GM12878 (cell line): ENCODE data around the gene PCDHGC3. TPM values are rescaled to one million over a fixed set of nuclear protein-coding genes. Genes with fewer than 3 reads are reported as not detected.
A peak's percentile ranks its signal among the peaks of the same experiment; 100 is the strongest.

Source experiments
- CHD2 ChIP-seq: IDR thresholded peaks from 2 replicates; pipeline ENCODE4 v1.6.1; 2011; ENCODE audit warnings: low read depth, low read length, improper control_type of control experiment, borderline replicate concordance
- ETV6 ChIP-seq, 2 experiments: fragments of 450-650 bp in 1 of 2; IDR thresholded peaks in 1 of 2; conservative IDR thresholded peaks in 1 of 2; 2 replicates each; pipeline ENCODE4 v1.6.1; 2014; ENCODE audit warnings: antibody characterized with exemption in 1 of 2, borderline replicate concordance in 1 of 2, low read depth in 1 of 2, mild to moderate bottlenecking in 1 of 2, moderate library complexity in 1 of 2
- IKZF1 ChIP-seq: fragments of 450-650 bp; conservative IDR thresholded peaks from 2 replicates; pipeline ENCODE4 v1.6.1; 2017; ENCODE audit warnings: antibody characterized with exemption, mild to moderate bottlenecking
- IRF4 ChIP-seq: IDR thresholded peaks from 2 replicates; pipeline ENCODE4 v1.6.1; 2011; ENCODE audit warnings: low read depth, low read length
- MXI1 ChIP-seq: fragments of 150-350 bp; IDR thresholded peaks from 2 replicates; pipeline ENCODE4 v1.6.1; 2011; ENCODE audit warnings: low read depth, mild to moderate bottlenecking, inconsistent platforms, low read length, improper control_type of control experiment
- MYC ChIP-seq: IDR thresholded peaks from 2 replicates; pipeline ENCODE4 v1.6.1; 2011; ENCODE audit warnings: mild to moderate bottlenecking, low read length, moderate library complexity, inconsistent platforms; ENCODE audit not compliant: insufficient read depth, insufficient replicate concordance, insufficient read length, severe bottlenecking
- NFYA ChIP-seq: IDR thresholded peaks from 2 replicates; pipeline ENCODE4 v1.6.1; 2011; ENCODE audit warnings: low read depth, mild to moderate bottlenecking, low read length, improper control_type of control experiment, borderline replicate concordance
- NR2C1 ChIP-seq: fragments of 450-650 bp; IDR thresholded peaks from 2 replicates; pipeline ENCODE4 v1.6.1; 2017; ENCODE audit warnings: antibody characterized with exemption, mild to moderate bottlenecking, moderate library complexity
- POLR2AphosphoS5 ChIP-seq: IDR thresholded peaks from 2 replicates; pipeline ENCODE4 v1.6.1; 2011; ENCODE audit warnings: mild to moderate bottlenecking, low read length, inconsistent platforms
- POU2F2 ChIP-seq: IDR thresholded peaks from 3 replicates; pipeline ENCODE4 v1.6.1; 2011; ENCODE audit warnings: low read depth, mild to moderate bottlenecking, low read length, borderline replicate concordance
- SMAD5 ChIP-seq: IDR thresholded peaks from 2 replicates; pipeline ENCODE4 v1.6.1; 2016; ENCODE audit warnings: antibody characterized with exemption, low read depth
- SMC3 ChIP-seq: IDR thresholded peaks from 2 replicates; pipeline ENCODE4 v1.6.1; 2011; ENCODE audit warnings: low read length, improper control_type of control experiment, borderline replicate concordance
- SPI1 ChIP-seq: IDR thresholded peaks from 2 replicates; pipeline ENCODE4 v1.6.1; 2011; ENCODE audit warnings: low read depth, mild to moderate bottlenecking, low read length, moderate library complexity, borderline replicate concordance; ENCODE audit not compliant: insufficient read depth
- ZNF274 ChIP-seq: IDR thresholded peaks from one replicate; pipeline ENCODE4 v1.8.0; 2011; ENCODE audit not compliant: insufficient read length, insufficient read depth
- ZZZ3 ChIP-seq: IDR thresholded peaks from 2 replicates; pipeline ENCODE4 v1.6.1; 2011; ENCODE audit warnings: low read depth; ENCODE audit not compliant: control insufficient read depth, insufficient read length
- polyA plus RNA-seq, 11 experiments: library from polyadenylated mRNA; depleted of rRNA in 4 of 11; unstranded in 6 of 11; stranded (reverse) in 5 of 11; fragments of >200 nt; fragmentation: Nextera tagmentation in 4 of 11; fragmentation: Illumina TruSeq in 1 of 11; extraction: Ambion mirVana in 4 of 11; extraction: Trizol in 1 of 11; gene quantifications; 1 replicate in 1 of 11; 2 replicates in 10 of 11; pipeline versions ENCODE4 v1.2.1 to v1.2.3, GENCODE V29; 2011 to 2016; ENCODE audit warnings: inconsistent platforms in 2 of 11, missing spikeins in 2 of 11, low read depth in 1 of 11
- total RNA-seq, 4 experiments: library from RNA; depleted of rRNA in 3 of 4; stranded (reverse); fragments of >200 nt in 3 of 4; fragmentation: Illumina TruSeq in 1 of 4; extraction: Trizol in 1 of 4; gene quantifications; 2 replicates each; pipeline versions ENCODE4 v1.2.1 to v1.2.3, GENCODE V29; 2013 to 2021
- TF ChIP-seq, protein P1 (sequence below): fragments of 450-650 bp; IDR thresholded peaks from 2 replicates; pipeline ENCODE4 v1.6.1; 2016; ENCODE audit warnings: mild to moderate bottlenecking
- TF ChIP-seq, protein P2 (sequence below): fragments of 150-350 bp; IDR thresholded peaks from 2 replicates; pipeline ENCODE4 v1.6.1; 2014; ENCODE audit warnings: mild to moderate bottlenecking, low read depth, low read length
- TF ChIP-seq, protein P3 (sequence below): fragments of 450-650 bp; IDR thresholded peaks from 2 replicates; pipeline ENCODE4 v1.6.1; 2016; ENCODE audit warnings: mild to moderate bottlenecking
- TF ChIP-seq, protein P4 (sequence below): IDR thresholded peaks from 2 replicates; pipeline ENCODE4 v1.6.1; 2011; ENCODE audit warnings: borderline replicate concordance, low read depth, mild to moderate bottlenecking, moderate library complexity, low read length; ENCODE audit not compliant: insufficient read depth, poor library complexity, severe bottlenecking
- TF ChIP-seq, protein P5 (sequence below): fragments of 450-650 bp; IDR thresholded peaks from 2 replicates; pipeline ENCODE4 v1.6.1; 2017; ENCODE audit warnings: borderline replicate concordance

The PCDHGC3 gene
- total and polyA plus RNA-seq, 10 of the 15 experiments (the other 5 are each of a cell fraction or from before 2014, with no cell fraction given) = 0.53 to 22.1 (median 12.0) TPM

DNA sequence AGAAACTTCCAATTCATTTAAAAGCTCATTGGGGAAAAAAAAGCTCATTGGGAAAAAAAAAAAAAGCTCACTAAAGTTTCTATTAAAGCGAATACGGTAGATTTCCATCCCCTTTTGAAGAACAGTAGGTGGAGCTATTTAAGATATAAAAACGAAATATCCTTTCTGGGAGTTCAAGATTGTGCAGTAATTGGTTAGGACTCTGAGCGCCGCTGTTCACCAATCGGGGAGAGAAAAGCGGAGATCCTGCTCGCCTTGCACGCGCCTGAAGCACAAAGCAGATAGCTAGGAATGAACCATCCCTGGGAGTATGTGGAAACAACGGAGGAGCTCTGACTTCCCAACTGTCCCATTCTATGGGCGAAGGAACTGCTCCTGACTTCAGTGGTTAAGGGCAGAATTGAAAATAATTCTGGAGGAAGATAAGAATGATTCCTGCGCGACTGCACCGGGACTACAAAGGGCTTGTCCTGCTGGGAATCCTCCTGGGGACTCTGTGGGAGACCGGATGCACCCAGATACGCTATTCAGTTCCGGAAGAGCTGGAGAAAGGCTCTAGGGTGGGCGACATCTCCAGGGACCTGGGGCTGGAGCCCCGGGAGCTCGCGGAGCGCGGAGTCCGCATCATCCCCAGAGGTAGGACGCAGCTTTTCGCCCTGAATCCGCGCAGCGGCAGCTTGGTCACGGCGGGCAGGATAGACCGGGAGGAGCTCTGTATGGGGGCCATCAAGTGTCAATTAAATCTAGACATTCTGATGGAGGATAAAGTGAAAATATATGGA is 45.2 kb upstream of the PCDHGC3 start, which contains the start of gene PCDHGA12 (continued):
- TF ChIP-seq, protein P1, sequence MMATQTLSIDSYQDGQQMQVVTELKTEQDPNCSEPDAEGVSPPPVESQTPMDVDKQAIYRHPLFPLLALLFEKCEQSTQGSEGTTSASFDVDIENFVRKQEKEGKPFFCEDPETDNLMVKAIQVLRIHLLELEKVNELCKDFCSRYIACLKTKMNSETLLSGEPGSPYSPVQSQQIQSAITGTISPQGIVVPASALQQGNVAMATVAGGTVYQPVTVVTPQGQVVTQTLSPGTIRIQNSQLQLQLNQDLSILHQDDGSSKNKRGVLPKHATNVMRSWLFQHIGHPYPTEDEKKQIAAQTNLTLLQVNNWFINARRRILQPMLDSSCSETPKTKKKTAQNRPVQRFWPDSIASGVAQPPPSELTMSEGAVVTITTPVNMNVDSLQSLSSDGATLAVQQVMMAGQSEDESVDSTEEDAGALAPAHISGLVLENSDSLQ = no peak
- TF ChIP-seq POU2F2 (no peak), ZNF274 (no peak), SMC3 (peak; percentile 61; the same call in 1 of the 2 replicates), IRF4 (no peak), SMAD5 (no peak), SPI1 (no peak), CHD2 (no peak), ZZZ3 (no peak), ETV6 (conservative IDR thresholded peaks at IDR 0.05 in 1 of 2, IDR thresholded peaks at IDR 0.05 in 1 of 2; ENCODE audit: borderline replicate concordance in 1 of 2, low read depth in 1 of 2) (no peak), IKZF1 (0 out of 2 replicates have a peak, but pooled peaks have one; percentile 14), MXI1 (no peak), MYC (no peak), NR2C1 (no peak), POLR2AphosphoS5 (no peak), NFYA (no peak)
- TF ChIP-seq, protein P2, sequence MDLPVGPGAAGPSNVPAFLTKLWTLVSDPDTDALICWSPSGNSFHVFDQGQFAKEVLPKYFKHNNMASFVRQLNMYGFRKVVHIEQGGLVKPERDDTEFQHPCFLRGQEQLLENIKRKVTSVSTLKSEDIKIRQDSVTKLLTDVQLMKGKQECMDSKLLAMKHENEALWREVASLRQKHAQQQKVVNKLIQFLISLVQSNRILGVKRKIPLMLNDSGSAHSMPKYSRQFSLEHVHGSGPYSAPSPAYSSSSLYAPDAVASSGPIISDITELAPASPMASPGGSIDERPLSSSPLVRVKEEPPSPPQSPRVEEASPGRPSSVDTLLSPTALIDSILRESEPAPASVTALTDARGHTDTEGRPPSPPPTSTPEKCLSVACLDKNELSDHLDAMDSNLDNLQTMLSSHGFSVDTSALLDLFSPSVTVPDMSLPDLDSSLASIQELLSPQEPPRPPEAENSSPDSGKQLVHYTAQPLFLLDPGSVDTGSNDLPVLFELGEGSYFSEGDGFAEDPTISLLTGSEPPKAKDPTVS = no peak
- TF ChIP-seq, protein P3, sequence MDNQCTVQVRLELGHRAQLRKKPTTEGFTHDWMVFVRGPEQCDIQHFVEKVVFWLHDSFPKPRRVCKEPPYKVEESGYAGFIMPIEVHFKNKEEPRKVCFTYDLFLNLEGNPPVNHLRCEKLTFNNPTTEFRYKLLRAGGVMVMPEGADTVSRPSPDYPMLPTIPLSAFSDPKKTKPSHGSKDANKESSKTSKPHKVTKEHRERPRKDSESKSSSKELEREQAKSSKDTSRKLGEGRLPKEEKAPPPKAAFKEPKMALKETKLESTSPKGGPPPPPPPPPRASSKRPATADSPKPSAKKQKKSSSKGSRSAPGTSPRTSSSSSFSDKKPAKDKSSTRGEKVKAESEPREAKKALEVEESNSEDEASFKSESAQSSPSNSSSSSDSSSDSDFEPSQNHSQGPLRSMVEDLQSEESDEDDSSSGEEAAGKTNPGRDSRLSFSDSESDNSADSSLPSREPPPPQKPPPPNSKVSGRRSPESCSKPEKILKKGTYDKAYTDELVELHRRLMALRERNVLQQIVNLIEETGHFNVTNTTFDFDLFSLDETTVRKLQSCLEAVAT = no peak
- TF ChIP-seq, protein P4, sequence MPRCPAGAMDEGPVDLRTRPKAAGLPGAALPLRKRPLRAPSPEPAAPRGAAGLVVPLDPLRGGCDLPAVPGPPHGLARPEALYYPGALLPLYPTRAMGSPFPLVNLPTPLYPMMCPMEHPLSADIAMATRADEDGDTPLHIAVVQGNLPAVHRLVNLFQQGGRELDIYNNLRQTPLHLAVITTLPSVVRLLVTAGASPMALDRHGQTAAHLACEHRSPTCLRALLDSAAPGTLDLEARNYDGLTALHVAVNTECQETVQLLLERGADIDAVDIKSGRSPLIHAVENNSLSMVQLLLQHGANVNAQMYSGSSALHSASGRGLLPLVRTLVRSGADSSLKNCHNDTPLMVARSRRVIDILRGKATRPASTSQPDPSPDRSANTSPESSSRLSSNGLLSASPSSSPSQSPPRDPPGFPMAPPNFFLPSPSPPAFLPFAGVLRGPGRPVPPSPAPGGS = no peak
- TF ChIP-seq, protein P5, sequence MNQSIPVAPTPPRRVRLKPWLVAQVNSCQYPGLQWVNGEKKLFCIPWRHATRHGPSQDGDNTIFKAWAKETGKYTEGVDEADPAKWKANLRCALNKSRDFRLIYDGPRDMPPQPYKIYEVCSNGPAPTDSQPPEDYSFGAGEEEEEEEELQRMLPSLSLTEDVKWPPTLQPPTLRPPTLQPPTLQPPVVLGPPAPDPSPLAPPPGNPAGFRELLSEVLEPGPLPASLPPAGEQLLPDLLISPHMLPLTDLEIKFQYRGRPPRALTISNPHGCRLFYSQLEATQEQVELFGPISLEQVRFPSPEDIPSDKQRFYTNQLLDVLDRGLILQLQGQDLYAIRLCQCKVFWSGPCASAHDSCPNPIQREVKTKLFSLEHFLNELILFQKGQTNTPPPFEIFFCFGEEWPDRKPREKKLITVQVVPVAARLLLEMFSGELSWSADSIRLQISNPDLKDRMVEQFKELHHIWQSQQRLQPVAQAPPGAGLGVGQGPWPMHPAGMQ = no peak
